Prostate gland (tissue), 2 donors: ENCODE measurements around the gene TMEM201.

Experiments
- CTCF ChIP-seq, 4 experiments: fragments of 200-600 bp in 2 of 4; fragments of 450-650 bp in 2 of 4; sonication (generic) in 2 of 4; IDR thresholded peaks; 1 replicate in 3 of 4; 2 replicates in 1 of 4; pipeline ENCODE4 v1.5.1; 2016 to 2019; ENCODE audit warnings: antibody characterized with exemption in 4 of 4, mild to moderate bottlenecking in 2 of 4, moderate library complexity in 2 of 4
- POLR2A ChIP-seq: fragments of 450-650 bp; IDR thresholded peaks from one replicate; pipeline ENCODE4 v1.6.1; 2016; ENCODE audit warnings: antibody characterized with exemption, mild to moderate bottlenecking
- POLR2AphosphoS5 ChIP-seq: sonication (generic); formaldehyde crosslinking; IDR thresholded peaks from one replicate; pipeline ENCODE4 v1.6.1; 2017; ENCODE audit warnings: antibody characterized with exemption

GRCh38 chr1:9603307-9603706 lies 14.6 kb downstream of the TMEM201 start:
- TF ChIP-seq POLR2AphosphoS5 = no peak
- no peak for TF ChIP-seq CTCF (IDR thresholded peaks at IDR 0.05)
- TF ChIP-seq POLR2A = no peak
